ENCODE data around the gene C17orf107.

C17orf107 gene

DNA sequence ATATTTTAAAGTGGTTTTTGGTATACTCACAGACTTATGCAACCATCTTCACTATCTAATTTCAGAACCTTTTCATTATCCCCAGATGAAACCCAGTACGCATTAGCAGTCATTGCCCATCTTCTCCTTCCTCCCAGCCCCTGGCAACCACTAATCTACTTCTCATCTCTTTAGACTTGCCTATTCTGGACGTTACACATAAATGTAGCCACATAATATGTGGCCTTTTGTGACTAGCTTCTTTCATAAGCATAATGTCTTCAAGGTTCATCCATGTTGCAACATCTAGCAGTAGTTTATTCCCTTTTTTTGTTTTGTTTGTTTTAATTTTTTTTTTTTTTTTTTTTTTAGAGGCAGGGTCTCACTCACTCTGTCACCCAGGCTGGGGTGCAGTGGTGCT, 28.5 kb upstream of the C17orf107 start:
- TF ChIP-seq, protein P1, sequence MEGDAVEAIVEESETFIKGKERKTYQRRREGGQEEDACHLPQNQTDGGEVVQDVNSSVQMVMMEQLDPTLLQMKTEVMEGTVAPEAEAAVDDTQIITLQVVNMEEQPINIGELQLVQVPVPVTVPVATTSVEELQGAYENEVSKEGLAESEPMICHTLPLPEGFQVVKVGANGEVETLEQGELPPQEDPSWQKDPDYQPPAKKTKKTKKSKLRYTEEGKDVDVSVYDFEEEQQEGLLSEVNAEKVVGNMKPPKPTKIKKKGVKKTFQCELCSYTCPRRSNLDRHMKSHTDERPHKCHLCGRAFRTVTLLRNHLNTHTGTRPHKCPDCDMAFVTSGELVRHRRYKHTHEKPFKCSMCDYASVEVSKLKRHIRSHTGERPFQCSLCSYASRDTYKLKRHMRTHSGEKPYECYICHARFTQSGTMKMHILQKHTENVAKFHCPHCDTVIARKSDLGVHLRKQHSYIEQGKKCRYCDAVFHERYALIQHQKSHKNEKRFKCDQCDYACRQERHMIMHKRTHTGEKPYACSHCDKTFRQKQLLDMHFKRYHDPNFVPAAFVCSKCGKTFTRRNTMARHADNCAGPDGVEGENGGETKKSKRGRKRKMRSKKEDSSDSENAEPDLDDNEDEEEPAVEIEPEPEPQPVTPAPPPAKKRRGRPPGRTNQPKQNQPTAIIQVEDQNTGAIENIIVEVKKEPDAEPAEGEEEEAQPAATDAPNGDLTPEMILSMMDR (IDR thresholded peaks at IDR 0.05; ENCODE audit: low read depth, low read length, missing control alignments), result no peak
- in situ Hi-C loops (cut with HindIII; ENCODE audit: low pct_ligation_motif_present, low sequenced_read_pairs), result no loop called here
- no peaks in the 10 kb centered on the region for H3K27me3 ChIP-seq (replicated peaks)
- no peak for DNase-seq
- H3K27ac ChIP-seq, result no peak overlapping the region
- no peak overlapping the region for H3K4me3 ChIP-seq (ENCODE audit: low read depth, low read length)
- no peaks in the 10 kb centered on the region for H3K36me3 ChIP-seq (replicated peaks)

DNA sequence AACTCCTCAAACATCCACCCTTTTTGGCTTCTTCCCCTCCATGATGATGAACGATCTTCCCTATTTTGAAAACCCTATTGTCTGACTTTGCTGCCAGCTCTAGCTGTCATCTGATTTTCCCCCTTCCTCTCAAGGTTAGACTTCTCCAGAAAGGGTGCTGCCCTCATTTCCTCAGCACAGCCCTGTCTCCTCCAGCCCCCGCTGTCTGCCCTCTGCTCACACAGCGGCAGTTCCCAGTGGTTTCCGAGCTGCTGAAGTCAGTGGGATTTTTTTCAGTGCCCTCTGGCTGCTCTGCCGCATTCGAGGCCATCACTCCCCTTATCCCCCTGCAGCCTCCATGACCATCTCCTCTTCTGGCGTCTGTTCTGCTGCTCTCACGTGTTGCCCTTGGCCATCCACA, 26.6 kb upstream of the C17orf107 start:
- TF ChIP-seq, protein P1 (IDR thresholded peaks at IDR 0.05; ENCODE audit: low read depth, low read length, missing control alignments), result no peak
- H3K27me3 ChIP-seq (replicated peaks), result no peaks in the 10 kb centered on the region
- in situ Hi-C loops (cut with HindIII; ENCODE audit: low pct_ligation_motif_present, low sequenced_read_pairs), result no loop called here
- DNase-seq, result no peak
- H3K36me3 ChIP-seq (replicated peaks), result no peaks in the 10 kb centered on the region
- no peak overlapping the region for H3K4me3 ChIP-seq (ENCODE audit: low read depth, low read length)
- no peak overlapping the region for H3K27ac ChIP-seq

DNA sequence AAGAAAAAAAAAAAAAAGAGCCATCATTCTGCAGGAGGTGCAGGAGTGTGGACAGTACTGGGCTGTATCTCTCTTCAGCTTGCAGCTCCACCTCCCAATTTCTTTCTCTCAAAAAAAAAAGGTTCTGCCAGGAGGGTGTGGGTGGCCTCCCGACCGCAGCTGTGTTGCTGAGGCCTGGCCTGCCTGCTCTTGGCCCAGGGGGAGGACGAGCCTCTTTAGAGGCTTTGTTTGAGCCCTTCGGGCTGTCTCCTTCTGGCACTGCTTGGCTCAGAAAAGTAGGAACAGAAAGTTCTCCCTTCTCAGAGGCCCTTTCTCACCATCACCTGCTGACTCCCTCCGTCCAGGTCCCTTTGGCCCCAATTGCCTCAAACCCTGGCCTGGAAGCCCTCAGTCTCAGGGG, 22.2 kb upstream of the C17orf107 start:
- TF ChIP-seq, protein P1 (IDR thresholded peaks at IDR 0.05; ENCODE audit: low read depth, low read length, missing control alignments), result no peak
- no peak for DNase-seq
- H3K4me3 ChIP-seq (ENCODE audit: low read depth, low read length), result no peak overlapping the region
- in situ Hi-C loops (cut with HindIII; ENCODE audit: low pct_ligation_motif_present, low sequenced_read_pairs), result no loop called here
- H3K27me3 ChIP-seq (replicated peaks), result no peaks in the 10 kb centered on the region
- H3K27ac ChIP-seq, result no peak overlapping the region
- peaks cover 7% of the 10 kb centered on the region for H3K36me3 ChIP-seq (replicated peaks)

DNA sequence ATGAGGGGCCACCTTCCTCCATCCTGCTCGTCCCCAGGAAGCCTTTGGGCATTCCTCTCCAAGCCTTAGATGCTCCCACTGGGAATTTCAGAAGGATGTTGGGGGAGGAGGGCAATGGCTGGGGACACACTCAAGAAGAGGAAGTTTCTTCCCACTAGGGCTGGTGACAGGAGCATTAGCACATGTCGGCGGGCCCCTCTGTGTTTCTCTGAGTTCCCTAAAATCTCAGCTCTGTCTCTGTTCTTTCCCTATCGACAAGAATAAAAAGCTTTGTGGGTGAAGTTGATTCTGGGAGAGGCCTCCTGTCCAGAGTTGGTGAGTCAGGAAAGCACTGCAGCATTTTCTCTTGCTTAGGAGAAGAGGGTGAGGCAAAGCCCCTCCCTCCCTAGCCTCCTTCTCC, 19.7 kb upstream of the C17orf107 start:
- no peak overlapping the region for H3K4me3 ChIP-seq (ENCODE audit: low read depth, low read length)
- no peaks in the 10 kb centered on the region for H3K27me3 ChIP-seq (replicated peaks)
- no peak for DNase-seq
- no peak overlapping the region for H3K27ac ChIP-seq
- peaks cover 11% of the 10 kb centered on the region for H3K36me3 ChIP-seq (replicated peaks)
- TF ChIP-seq, protein P1 (IDR thresholded peaks at IDR 0.05; ENCODE audit: low read depth, low read length, missing control alignments), result no peak
- in situ Hi-C loops (cut with HindIII; ENCODE audit: low pct_ligation_motif_present, low sequenced_read_pairs), result no loop called here

DNA sequence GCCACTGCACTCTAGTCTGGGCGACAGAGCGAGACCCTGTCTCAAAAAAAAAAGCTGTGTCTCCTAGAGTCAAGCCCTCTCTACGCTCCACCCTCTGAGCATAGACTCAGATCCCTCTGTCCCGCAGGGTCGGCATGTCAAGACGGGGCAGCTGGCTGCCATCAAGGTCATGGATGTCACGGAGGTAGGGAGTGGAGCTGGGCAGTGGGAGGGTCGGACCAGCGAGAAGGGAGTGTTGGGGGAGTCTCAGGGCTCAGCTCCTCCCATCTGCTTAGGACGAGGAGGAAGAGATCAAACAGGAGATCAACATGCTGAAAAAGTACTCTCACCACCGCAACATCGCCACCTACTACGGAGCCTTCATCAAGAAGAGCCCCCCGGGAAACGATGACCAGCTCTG, 18.5 kb upstream of the C17orf107 start:
- TF ChIP-seq, protein P1 (IDR thresholded peaks at IDR 0.05; ENCODE audit: low read depth, low read length, missing control alignments), result no peak
- no peak overlapping the region for H3K4me3 ChIP-seq (ENCODE audit: low read depth, low read length)
- H3K27ac ChIP-seq, result no peak overlapping the region
- in situ Hi-C loops (cut with HindIII; ENCODE audit: low pct_ligation_motif_present, low sequenced_read_pairs), result no loop called here
- no peak for DNase-seq
- H3K36me3 ChIP-seq (replicated peaks), result peaks cover 24% of the 10 kb centered on the region
- no peaks in the 10 kb centered on the region for H3K27me3 ChIP-seq (replicated peaks)

DNA sequence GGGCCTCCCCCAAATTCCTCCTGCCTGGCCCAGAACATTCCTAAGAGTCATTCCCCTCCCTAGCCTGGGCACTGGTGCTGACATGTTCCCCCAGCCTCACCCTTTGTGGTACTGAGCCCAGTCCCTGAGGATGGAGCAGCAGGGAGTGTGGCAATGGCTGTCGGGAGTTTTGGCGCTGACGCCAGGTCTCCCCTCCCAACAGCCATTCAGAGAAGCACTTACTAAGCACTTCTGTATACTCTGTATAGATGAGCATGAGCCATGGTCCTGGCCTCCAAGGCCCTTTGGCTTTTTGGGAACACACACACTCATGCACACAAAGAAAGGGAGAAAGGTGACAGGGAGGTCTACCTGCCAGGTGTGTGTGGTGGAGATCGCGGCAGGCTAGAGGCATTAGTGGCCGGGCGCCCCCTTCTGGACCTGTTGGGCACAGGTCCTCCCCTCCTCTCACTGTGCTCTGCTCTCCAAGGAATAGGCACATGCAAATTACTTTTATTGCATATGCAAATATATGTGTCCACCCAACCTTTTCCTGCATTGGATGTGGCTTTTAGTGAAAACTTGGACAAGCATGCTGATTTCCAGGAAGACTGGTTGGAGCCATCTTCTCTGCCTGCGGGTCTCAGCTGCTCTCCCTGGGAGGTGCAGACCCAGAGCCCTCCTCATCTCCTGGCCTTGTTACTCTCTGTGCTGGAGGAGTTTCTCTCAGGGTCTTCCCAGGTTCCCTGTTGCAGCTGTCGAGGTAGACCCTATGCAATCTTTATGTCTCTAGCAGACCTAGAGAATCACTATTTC, 17.4 kb upstream of the C17orf107 start:
- in situ Hi-C loops (cut with HindIII; ENCODE audit: low pct_ligation_motif_present, low sequenced_read_pairs), result no loop called here
- Histone ChIP-seq H3K27ac (no peak overlapping the region), H3K36me3 (replicated peaks) (peaks cover 34% of the 10 kb centered on the region), H3K4me3 (ENCODE audit: low read depth, low read length) (no peak overlapping the region), H3K27me3 (replicated peaks) (no peaks in the 10 kb centered on the region)
- DNase-seq, result peak; percentile 14
- TF ChIP-seq, protein P1 (IDR thresholded peaks at IDR 0.05; ENCODE audit: low read depth, low read length, missing control alignments), result peak; percentile 91

All from brain microvascular endothelial cell (primary cell).